ENCODE measurements around the gene PAIP2. TPM values are rescaled to one million over a fixed set of nuclear protein-coding genes. Genes with fewer than 3 reads are reported as not detected.

Gene PAIP2
- total RNA-seq, 1 experiment from 2014 or later, result 119 TPM

Other genes starting within 250 kb of the PAIP2 start
- gene SIL1, start 143.5 kb upstream of the PAIP2 start, total RNA-seq (2014; rRNA removed; shearing (Covaris generic)), result 42.5 and 58.2 TPM in 2 replicates
- 452 and 470 TPM in 2 replicates for gene MATR3, start 48.1 kb upstream of the PAIP2 start, total RNA-seq (2014; rRNA removed; shearing (Covaris generic))
- not detected in 2 replicates for gene SLC23A1, start 41.4 kb downstream of the PAIP2 start, total RNA-seq (2014; rRNA removed; shearing (Covaris generic))
- gene MZB1, start 48.1 kb downstream of the PAIP2 start, total RNA-seq (2014; rRNA removed; shearing (Covaris generic)), result not detected in 2 replicates
- 0.25 and 0.58 TPM in 2 replicates for gene PROB1, start 53.2 kb downstream of the PAIP2 start, total RNA-seq (2014; rRNA removed; shearing (Covaris generic))
- gene SPATA24, start 62.2 kb downstream of the PAIP2 start, total RNA-seq (2014; rRNA removed; shearing (Covaris generic)), result 4.0 and 8.5 TPM in 2 replicates
- 4.7 and 12.1 TPM in 2 replicates for gene DNAJC18, start 97.7 kb downstream of the PAIP2 start, total RNA-seq (2014; rRNA removed; shearing (Covaris generic))
- 0.53 and 1.2 TPM in 2 replicates for gene ECSCR, start 120.9 kb downstream of the PAIP2 start, total RNA-seq (2014; rRNA removed; shearing (Covaris generic))
- not detected in 2 replicates for gene SMIM33, start 129.2 kb downstream of the PAIP2 start, total RNA-seq (2014; rRNA removed; shearing (Covaris generic))
- 46.6 and 49.2 TPM in 2 replicates for gene STING1, start 140.9 kb downstream of the PAIP2 start, total RNA-seq (2014; rRNA removed; shearing (Covaris generic))
- gene UBE2D2, start 219.5 kb downstream of the PAIP2 start, total RNA-seq (2014; rRNA removed; shearing (Covaris generic)), result 136 and 159 TPM in 2 replicates

All from SJSA1 (cell line).